HG03432 (cell line): ENCODE results near the gene AP2S1.
"Not testable (repeated sequence)": the region's sequence is repeated elsewhere in the genome, so short reads cannot be mapped to it uniquely, and the experiment has no call there.

Experiments used
- ATAC-seq: cut with Tn5 transposase; IDR thresholded peaks from one replicate; pipeline ENCODE4 v1.9.1; 2021; ENCODE audit warnings: mild to moderate bottlenecking, moderate library complexity; ENCODE audit not compliant: unreplicated experiment

AP2S1 gene

DNA sequence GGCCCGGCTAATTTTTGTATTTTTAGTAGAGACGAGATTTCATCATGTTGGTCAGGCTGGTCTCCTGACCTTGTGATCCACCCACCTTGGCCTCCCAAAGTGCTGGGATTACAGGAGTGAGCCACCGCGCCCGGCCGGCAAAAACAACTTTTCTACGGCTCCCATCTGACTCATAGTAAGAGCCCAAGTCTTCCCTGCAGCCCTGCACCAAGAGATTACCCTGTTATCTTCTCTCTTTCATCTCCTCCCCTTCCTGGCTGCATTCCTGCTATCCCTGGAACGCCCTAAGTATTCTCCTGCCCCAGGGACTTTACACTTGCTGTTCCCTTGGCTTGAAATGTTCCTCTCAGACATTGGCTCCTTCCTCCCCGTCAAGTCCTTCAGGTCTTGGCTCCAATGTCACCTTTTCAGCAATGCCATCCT lies 6.6 kb downstream of the AP2S1 start:
- ATAC-seq: no peak

DNA sequence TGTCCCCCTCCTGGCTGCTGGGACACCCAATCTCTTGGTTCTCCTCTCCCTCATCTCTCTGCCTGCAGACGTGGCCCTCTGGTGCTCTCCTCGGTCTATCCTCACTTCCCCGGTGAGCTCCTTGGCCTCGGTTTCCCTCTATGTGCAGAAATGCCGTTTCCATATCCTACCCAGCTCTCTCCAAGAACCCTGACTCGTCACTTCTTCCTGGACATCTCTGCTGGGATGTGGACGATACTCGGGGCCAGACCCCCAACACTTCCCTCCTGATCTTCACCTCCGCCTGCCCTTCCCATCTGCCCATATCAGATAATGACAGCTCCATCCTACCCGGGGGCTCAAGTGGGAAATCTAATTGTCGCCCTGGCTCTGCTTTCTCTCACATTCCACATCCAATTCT lies 7.9 kb downstream of the AP2S1 start:
- no peak for ATAC-seq

DNA sequence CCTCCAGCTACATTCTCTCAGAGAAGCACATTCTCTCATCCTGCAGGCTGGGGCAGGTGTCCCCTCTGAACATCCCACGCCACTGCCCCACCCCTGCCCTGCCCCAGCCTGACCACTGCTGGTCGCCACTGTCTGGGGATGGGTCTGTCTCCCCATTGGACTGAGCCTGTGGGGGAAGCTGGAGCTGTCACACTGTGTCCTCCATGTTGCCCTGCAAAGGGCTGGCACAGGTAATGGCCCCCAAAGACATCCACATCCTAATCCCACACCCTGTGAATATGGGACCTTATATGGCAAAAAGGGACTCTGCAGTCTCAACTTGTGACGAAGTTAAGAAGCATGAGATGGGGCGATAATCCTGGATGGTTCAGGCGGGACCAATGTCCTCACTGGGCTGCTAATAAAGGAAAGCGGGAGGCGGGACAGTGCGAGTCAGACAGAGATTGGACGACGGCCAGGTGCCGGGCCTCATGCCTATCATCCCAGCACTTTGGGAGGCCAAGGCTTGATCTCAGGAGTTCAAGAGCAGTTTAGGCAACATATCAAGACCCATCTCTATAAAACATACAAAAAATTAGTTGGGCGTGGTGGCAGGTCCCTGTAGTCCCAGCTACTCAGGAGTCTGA lies 9.1 kb downstream of the AP2S1 start:
- no peak for ATAC-seq

DNA sequence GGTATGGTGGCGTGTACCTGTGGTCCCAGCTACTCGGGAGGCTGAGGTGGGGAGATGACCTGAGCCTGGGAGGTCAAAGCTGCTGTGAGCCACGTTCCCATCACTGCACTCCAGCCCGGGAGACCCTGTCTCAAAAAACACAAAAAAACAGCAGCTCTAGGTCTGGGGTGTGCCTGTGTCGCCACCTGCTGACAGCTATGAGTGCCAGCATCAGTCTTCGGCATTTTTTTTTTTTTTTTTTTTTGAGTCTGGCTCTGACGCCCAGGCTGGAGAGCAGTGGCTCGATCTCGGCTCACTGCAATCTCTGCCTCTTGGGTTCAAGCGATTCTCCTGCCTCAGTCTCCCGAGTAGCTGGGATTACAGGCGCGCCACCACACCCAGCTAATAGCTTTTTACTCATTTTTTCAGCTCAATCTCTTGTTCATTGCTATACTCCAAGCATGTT lies 10.1 kb downstream of the AP2S1 start:
- no peak for ATAC-seq

DNA sequence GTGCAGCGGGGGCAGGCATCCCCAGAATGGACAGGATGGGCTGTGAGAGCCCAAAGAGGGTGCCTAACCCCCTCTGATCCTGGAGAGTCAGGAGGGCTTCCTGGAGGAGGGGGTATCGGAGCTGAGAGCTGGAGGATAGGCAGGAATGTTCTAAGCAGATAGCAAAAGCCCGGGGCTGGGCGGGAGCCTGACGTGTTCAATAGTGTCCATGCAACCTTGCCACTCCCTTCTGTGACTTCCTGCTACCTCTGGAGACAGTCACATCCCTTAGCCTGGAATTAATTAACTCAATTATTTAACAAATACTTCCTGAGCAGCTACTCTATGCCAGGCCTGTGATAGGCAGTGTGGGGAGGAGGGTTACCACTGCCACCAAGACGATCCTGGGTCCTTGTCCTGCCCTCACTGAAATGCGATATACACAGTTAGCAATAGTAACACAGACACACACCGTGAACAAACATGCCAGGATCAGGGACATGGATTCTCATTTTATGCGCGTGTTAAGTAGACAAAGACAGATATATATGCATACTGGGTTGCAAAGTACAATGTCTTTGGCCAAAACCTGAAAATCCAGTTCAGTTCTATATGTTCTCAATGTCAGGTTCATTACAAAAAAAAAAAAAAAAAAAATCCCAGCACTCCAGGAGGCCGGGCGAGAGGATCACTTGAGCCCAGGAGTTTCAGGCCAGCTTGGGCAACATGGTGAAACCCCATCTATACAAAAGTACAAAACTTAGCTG lies 10.7 kb downstream of the AP2S1 start:
- no peak for ATAC-seq

DNA sequence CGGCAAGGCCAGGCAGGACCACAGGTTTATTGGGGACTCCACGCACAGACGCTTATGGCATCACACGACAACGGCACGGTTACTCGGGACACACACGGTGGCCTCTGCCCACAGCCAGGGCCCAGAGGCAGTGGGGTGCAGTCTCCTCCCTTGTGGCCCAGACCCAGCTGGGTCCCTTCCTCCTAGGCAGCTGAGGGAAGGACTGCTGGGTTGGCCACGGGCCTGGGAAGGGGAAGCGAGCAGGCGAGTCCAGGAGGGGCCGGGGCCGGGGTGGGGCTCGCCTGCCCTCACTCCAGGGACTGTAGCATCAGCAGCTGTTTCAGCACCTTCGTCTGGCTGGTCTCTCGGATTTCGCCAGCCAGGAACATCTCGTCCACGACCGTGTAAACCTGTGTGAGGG lies 12.5 kb downstream of the AP2S1 start:
- ATAC-seq: no peak

DNA sequence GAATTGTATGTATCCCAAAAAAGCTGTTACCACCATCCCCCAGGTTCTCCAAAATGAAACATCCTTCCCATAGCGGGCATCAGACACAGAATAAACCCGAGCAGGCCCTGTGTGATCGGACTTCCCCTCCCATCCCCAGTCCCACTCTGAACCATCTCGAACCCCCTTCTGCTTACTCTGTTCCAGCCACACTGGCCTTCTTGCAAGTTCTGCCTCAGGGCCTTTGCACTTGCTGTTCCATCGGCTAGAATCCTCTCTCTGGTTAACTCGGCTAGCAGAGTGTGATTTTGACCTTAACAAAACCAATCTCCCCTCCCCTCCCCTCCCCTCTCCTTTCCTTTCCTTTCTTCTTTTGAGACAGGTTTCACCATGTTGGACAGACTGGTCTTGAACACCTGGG lies 15.7 kb downstream of the AP2S1 start:
- no peak for ATAC-seq

DNA sequence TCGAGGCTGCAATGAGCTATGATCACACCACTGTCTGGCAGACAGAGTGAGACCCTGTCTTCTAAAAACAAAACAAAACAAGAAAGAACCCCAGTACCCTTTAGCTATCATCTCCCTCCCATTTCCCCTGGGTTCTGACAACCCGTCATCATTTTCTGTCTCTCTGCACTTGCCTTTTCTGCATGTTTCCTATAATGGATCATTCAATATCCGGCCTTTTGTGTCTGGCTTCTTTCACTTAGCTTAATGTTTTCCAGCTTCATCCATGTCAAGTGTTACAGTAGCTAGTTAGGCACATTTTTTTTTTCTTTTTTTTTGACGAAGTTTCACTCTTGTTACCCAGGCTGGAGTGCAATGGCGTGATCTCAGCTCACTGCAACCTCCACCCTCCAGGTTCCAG lies 16.5 kb downstream of the AP2S1 start:
- no peak for ATAC-seq

DNA sequence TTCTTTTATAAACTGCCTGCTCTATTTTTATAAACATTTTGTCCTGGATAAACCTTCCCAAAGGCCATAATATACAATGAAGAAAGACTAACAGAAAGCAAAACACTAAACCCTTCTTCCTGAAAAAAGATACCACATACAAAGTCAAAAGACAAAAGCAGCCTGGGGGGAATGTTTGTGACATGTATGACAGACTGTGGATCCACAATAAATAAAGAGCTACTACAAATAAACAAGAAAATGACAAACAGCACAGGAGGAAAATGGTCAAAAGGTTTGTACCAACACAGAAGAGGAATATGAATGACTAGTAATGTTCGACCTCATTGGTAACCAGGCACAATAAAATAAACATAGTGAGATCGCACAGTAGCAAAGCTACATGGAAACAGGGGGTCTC lies 19.8 kb downstream of the AP2S1 start:
- ATAC-seq: no peak

DNA sequence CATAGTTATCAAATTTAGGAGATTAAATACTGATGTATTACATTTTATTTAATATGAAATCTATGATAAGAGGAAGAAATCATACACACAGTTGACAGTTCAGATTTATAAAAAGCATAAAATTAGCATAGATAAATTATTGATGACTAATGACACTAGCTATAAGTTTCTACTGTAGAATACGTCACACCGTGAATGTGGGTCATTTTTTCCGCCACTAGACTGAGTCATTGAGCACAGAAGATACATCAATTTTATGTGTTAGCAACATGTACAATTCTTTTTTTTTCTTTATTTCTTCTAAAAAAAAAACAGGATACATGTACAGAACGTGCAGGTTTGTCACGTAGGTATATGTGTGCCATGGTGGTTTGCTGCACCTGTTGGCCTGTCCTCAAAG lies 22.2 kb downstream of the AP2S1 start:
- no peak for ATAC-seq

DNA sequence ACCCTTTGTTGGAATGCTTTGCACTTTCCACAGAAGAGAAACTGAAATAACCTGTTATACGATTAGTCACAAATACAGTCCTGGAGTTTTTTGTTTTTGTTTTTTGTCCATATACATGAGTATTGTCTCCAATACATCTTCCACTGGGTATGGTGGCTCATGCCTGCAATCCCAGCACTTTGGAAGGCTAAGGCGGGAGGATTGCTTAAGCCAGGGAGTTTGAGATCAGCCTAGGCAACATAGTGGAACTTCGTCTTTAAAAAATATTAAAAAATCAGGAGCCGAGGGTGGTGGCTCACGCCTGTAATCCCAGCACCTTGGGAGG lies 25.0 kb downstream of the AP2S1 start:
- no peak for ATAC-seq

DNA sequence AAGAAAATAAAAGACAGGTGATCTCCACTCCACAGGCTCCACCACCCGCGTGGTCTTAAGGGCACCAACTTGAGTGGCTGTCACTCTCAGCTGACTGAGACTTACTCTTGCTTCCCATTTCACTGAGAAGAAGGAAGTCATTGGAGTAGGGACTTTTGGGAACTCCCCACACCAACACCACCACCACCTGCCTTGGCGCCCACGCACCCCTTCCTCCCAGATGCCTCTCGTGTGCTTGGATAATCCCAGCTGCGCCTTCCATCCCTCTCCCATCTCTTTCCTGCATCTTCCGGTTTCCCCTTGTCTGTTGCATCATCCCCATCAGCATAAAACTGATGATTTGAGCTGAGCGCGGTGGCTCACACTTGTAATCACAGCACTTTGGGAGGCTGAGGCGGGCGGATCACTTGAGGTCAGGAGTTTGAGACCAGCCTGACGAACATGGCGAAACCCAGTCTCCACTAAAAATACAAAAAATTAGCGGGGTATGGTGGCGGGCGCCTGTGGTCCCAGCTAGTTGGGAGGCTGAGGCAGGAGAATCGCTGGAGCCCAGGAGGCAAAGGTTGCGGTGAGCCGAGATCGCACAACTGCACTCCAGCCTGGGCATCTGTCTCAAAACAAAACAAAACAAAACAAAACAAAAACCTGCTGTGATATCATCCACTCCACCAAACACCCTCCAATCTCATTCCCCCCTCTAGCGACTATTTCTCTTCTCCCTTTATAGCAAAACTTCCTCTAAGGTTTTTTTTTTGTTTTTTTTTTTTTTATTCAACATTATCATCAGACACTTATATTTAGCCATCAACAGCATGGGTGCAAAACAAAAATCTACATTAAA lies 25.5 kb downstream of the AP2S1 start:
- no peak for ATAC-seq

DNA sequence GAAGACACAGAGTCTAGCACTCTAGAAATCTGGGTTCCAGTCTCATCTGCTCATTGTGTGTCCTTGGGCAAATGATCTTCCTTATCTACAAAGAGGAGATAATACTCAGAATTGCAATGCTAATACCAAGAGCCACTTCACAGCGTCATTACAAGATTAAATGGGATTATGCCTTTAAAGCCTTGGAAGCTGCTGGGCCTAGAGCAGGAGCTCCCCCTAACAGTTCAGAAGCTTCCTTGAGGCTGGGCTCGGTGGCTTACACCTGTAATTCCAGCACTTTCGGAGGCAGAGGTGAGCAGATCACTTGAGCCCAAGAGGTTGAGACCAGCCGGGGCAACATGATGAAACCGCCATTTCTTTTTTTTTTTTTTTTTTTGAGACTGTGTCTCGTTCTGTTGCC lies 27.6 kb downstream of the AP2S1 start:
- no peak for ATAC-seq

DNA sequence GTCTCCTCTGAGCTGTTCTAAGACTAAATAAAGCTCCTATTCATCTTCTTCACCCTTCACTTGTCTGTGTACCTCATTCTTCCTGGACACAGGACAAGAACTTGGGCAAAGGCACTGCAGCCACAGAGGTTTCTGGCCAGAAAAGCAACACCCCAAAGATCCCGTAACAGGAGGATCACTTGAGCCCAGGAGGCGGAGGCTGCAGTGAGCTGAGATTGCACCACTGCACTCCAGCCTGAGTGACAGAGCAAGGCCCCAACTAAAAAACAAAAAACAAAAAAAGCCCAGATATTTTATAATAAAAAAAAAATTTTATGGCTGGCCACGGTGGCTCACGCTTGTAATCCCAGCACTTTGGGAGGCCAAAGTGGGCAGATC lies 28.2 kb downstream of the AP2S1 start:
- not testable (repeated sequence) for ATAC-seq

DNA sequence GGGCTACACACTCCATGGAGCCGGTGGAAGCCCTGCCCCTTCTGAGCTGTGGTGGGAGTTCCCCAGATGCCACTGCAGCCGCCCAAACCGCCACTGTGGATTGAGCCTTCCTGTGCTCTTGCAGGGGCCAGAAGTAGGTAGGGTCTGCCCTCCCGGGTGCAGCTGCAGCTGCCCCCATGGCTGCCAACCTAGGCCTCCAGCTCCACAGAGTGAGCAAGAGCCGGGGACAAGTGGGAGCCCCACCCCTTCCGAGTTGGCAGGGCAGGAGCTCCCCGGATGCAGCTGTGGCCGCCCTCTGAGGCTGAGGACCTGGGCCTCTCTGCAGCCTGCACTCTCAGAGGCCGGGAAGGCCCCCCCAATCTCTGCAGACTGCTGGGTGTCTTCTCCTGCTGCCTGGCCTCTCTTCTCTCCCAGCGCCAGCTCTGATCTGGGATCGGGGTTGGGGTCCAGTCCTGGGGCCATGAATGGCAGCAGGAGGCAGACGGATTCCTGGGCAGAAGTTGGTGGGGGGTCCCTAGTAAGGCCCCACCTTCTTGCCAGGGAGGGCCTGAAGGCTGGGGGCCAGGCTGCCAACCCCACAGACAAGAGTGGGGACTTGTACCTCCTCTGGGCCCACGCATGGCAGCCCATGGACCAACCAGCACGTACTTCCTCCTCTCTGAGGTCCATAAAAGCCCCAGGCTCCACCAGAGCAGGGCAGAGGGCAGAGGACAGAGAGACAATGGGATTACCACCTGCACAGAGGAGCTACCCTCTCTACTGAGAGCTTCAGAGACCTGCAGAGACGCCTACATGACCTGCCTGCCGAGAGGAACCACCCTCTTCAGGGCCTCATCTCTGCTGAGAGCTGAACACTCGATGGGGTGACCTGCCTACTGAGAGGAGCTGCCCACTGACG lies 28.9 kb downstream of the AP2S1 start:
- ATAC-seq: peak; percentile 52

DNA sequence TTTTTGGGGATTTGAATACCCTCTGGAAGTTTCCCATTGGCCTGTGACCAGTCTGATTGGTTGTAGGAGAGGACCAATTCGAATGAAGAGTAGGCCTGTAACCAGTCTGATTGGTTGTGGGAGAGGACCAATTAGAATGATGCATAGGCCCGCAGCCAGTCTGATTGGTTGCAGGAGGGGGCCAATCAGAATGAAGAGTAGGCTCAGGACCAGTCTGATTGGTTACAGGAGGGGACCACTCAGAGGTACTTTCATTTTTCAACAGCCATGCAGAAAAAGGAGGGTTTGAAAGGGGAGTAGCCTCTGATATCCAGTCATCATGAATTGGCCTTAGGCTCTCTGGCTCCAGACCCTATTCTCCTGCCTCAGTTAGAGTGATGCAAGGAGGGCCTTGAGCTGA lies 31.8 kb downstream of the AP2S1 start:
- no peak for ATAC-seq

DNA sequence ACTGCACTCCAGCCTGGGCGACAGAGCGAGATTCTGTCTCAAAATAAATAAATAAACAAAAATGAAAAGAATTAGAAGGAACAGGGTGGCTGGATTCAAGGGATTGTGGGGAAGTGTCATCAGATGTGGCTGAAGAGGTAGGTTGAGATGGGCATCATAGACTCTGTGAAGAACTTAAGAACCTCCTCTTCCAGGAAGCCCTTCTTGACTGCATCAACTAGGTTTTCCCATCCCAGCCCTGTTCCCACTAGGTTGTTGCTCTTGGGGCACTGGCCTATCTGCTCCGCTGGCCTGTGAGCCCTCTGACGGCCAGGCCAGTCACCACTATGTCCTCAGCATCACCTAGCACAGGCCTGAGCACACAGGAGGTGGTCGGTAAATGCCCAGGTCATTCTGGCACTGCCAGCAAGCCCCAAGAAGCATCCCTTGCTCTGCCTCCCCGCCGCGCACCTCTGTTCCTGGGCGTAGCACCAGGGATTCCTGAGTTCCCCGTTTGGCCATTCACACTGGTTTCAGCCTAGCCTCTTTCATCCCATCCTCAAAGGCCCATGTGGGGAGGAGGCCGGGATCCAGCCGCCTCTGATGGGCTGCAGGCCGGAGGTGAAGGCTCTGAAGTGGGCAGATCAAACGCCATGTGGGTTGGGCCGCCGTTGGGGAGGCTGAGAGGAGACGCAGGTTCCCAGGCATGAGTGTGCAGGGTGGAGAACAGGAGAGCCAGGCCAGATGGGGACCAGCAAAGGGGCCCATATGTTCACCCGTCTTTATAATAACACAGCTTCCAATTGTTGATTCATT lies 34.6 kb downstream of the AP2S1 start:
- ATAC-seq: no peak

DNA sequence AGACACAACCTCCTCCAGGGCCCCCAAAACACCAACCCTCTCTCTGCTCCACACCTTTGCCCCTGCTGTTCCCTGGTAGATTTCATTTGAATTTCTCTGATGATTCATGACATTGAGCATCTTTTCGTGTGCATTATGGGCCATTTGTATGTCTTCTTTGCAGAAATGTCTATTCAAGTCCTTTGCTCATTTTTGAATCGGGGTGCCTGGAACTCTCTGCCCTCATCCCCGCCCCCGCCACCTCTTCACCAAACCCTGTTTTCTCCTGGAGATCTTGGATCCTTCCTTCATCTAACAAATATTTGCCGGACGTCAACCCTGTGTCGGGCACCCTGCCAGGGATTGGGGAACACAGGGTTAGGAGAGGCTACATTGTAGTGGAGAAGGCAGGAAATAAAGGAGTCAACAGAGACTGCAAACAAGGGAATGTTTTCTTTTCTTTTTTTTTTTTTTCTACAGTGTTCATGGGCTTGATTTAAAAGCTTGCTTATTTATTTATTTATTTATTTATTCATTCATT lies 36.7 kb downstream of the AP2S1 start:
- ATAC-seq: no peak

DNA sequence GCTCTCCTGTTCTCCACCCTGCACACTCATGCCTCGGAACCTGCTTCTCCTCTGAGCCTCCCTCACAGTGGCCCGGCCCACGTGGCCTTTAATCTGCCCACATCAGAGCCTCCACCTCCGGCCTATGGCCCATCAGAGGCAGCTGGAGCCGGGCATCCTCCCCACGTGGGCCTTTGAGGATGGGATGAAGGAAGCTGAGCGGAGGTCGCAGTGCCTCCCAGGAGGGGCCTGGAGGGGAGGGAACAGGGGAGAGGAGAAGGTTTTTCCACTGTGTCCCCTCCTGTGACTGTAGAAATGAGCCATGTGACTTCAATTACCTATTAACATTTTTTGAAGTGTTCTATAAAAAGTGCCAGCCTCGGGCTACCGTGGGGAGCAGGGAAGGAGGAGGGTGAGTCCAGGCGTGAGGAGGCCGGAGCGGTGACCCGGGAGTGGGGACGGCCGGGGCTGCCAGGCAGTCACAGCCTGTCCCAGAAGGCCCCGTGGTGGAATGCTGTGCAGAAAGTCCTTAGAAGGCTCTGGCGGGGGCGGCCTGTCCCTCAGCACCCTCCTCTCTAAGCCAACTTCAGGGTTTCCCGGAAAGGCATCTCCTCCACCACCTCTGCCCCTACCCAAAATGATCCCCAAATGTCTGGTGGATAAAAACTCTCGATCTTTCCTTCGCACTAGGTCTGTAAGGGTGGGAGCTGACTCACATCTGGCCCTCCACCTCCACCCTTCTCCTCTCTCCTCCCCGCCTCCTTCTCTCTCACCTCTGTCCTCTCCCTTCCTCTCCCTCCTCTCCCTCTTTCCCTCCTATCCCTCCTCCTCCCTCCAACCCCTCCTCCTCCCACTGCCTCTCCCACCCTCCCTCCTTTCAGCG lies 37.4 kb downstream of the AP2S1 start:
- no peak for ATAC-seq
